NB4 (cell line): ENCODE results near the gene ASB18.

Experiments
- CTCF ChIP-seq: IDR thresholded peaks from one replicate; pipeline ENCODE4 v1.5.1; 2012; ENCODE audit warnings: low read depth, low read length
- POLR2A ChIP-seq: IDR thresholded peaks from 2 replicates; pipeline ENCODE4 v1.6.1; 2011; ENCODE audit warnings: mild to moderate bottlenecking; ENCODE audit not compliant: insufficient read length; ENCODE audit errors: extremely low read depth
- TF ChIP-seq, protein P1 (sequence below): IDR thresholded peaks from 2 replicates; pipeline ENCODE4 v1.6.1; 2011; ENCODE audit warnings: low read depth, low read length

DNA sequence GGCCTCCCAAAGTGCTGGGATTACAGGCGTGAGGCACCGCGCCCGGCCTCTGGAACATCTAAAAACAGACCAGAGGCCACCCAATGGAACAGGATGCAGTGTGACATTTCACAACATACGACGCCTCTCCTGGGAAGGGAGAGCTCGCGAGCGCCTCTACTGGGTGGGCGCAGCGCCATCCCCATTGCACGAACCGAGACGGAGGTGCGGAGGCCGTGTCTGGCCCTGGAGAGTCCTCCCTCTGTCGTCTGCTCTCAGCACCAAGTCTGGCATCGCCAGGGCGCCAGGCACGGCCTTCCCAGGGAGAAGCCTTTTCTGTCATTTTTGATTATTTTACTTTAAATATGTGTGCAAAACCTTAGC, 86.6 kb downstream of the ASB18 start:
- TF ChIP-seq POLR2A (no peak), CTCF (no peak)
- TF ChIP-seq, protein P1, sequence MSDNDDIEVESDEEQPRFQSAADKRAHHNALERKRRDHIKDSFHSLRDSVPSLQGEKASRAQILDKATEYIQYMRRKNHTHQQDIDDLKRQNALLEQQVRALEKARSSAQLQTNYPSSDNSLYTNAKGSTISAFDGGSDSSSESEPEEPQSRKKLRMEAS = no peak
